Breast epithelium (tissue), 3 donors: ENCODE data around the gene C16orf54.

ENCODE experiments used
- CTCF ChIP-seq, 3 donors: fragments of 450-650 bp; IDR thresholded peaks; one replicate each; pipeline ENCODE4 v1.5.1; 2016 to 2017; ENCODE audit warnings: antibody characterized with exemption in 3 of 3, mild to moderate bottlenecking in 3 of 3, moderate library complexity in 3 of 3
- POLR2AphosphoS5 ChIP-seq, 3 donors: sonication (generic); formaldehyde crosslinking; IDR thresholded peaks; one replicate each; pipeline ENCODE4 v1.6.1; 2017; ENCODE audit warnings: antibody characterized with exemption in 3 of 3

DNA sequence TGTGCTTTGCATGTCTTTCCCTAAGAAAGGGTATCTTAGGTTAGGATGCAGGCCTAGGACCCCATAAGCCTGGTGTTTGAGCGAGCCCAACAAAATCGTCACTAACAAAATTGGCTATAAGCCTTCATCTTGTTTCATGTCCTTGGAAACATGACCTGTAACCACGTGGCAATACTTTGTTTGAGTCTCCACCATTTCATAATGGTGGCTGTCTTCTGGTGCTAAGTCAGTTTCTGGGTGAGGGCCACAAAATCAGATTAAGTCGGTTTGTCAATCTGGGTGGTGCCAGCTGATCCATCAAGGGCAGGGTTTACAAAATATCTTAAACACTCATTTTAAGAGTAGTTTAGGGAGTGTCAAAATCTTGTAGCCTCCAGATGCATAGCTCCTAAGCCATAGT, 33.0 kb downstream of the C16orf54 start:
- TF ChIP-seq CTCF (IDR thresholded peaks at IDR 0.05) (no peak), POLR2AphosphoS5 (IDR thresholded peaks at IDR 0.05) (no peak)
